CD4-positive, alpha-beta memory T cell (primary cell): ENCODE results near the gene TRERF1. TPM values are rescaled to one million over a fixed set of nuclear protein-coding genes. Genes with fewer than 3 reads are reported as not detected.
A peak's percentile ranks its signal among the peaks of the same experiment; 100 is the strongest.

ENCODE experiments used
- CTCF ChIA-PET: fragments of 350-600 bp; sonication (Branson Sonifier 250); formaldehyde crosslinking; loops from one replicate; lab custom pipeline; 2021; ENCODE audit warnings: inconsistent platforms; ENCODE audit not compliant: partially characterized antibody; lab: Charles Lee
- POLR2A ChIA-PET: fragments of 350-600 bp; sonication (Branson Sonifier 250); formaldehyde crosslinking; loops from one replicate; lab custom pipeline; 2021; ENCODE audit not compliant: partially characterized antibody; lab: Charles Lee
- DNase-seq, 5 donors: peaks; one replicate each; pipeline versions ENCODE4 v3.0.0 to v3.0.0-alpha.2; 2020 to 2022; ENCODE audit warnings: mixed read lengths in 1 of 5
- H3K27ac ChIP-seq: one replicate; pipeline ENCODE4 v1.7.0; 2013; ENCODE audit warnings: low read depth, low read length
- H3K27me3 ChIP-seq: 2 replicates; pipeline ENCODE4 v1.7.0; 2013; ENCODE audit warnings: mild to moderate bottlenecking, low read length, moderate library complexity; ENCODE audit not compliant: insufficient read depth
- H3K36me3 ChIP-seq: 2 replicates; pipeline ENCODE4 v1.7.0; 2013; ENCODE audit warnings: mild to moderate bottlenecking, low read length, moderate library complexity; ENCODE audit not compliant: insufficient read depth
- H3K4me1 ChIP-seq: 2 replicates; pipeline ENCODE4 v1.7.0; 2013; ENCODE audit warnings: mild to moderate bottlenecking, low read length, moderate library complexity; ENCODE audit not compliant: insufficient read depth
- H3K4me3 ChIP-seq, 2 donors: one replicate each; pipeline ENCODE4 v1.7.0; 2013; ENCODE audit warnings: low read length in 2 of 2, mild to moderate bottlenecking in 1 of 2
- H3K9me3 ChIP-seq, 2 donors: one replicate each; pipeline ENCODE4 v1.7.0; 2013; ENCODE audit warnings: low read length in 2 of 2, control low read depth in 1 of 2; ENCODE audit not compliant: control insufficient read depth in 1 of 2
- H3K27ac Mint-ChIP-seq, 7 donors: one replicate each; pipeline ENCODE4 v1.8.0; 2020 to 2021; ENCODE audit warnings: mixed read lengths in 7 of 7, mild to moderate bottlenecking in 6 of 7, inconsistent platforms in 3 of 7, moderate library complexity in 3 of 7
- H3K27me3 Mint-ChIP-seq, 2 donors: one replicate each; pipeline ENCODE4 v1.8.0; 2020 to 2021; ENCODE audit warnings: mixed read lengths in 2 of 2
- H3K36me3 Mint-ChIP-seq, 2 donors: one replicate each; pipeline ENCODE4 v1.8.0; 2020 to 2021; ENCODE audit warnings: mixed read lengths in 2 of 2, inconsistent platforms in 1 of 2, mild to moderate bottlenecking in 1 of 2
- H3K4me1 Mint-ChIP-seq, 4 donors: one replicate each; pipeline ENCODE4 v1.8.0; 2020 to 2021; ENCODE audit warnings: mixed read lengths in 4 of 4, mild to moderate bottlenecking in 1 of 4
- H3K4me3 Mint-ChIP-seq, 8 donors: one replicate each; pipeline ENCODE4 v1.8.0; 2020 to 2021; ENCODE audit warnings: mixed read lengths in 8 of 8, mild to moderate bottlenecking in 7 of 8, moderate library complexity in 6 of 8, inconsistent platforms in 3 of 8
- H3K9me3 Mint-ChIP-seq, 8 donors: one replicate each; pipeline ENCODE4 v1.8.0; 2020 to 2021; ENCODE audit warnings: mixed read lengths in 8 of 8, mild to moderate bottlenecking in 5 of 8, inconsistent platforms in 3 of 8, moderate library complexity in 1 of 8
- intact Hi-C: fragments of 100-400 bp; cut with micrococcal nuclease; formaldehyde crosslinking; loops from one replicate; pipeline ENCODE4 v1.15.1; 2023
- polyA plus RNA-seq, 2 donors: library from polyadenylated mRNA; unstranded; fragments of 300-500 nt; fragmentation: Illumina TruSeq; gene quantifications; one replicate each; pipeline ENCODE4 v1.2.3, GENCODE V29; 2021
- total RNA-seq, 2 experiments: library from RNA; stranded (reverse); gene quantifications; one replicate each; pipeline ENCODE4 v1.2.3, GENCODE V29; 2021

Gene TRERF1
- total and polyA plus RNA-seq, 4 experiments from 2014 or later: 1.1 to 28.3 (median 17.4) TPM

DNA sequence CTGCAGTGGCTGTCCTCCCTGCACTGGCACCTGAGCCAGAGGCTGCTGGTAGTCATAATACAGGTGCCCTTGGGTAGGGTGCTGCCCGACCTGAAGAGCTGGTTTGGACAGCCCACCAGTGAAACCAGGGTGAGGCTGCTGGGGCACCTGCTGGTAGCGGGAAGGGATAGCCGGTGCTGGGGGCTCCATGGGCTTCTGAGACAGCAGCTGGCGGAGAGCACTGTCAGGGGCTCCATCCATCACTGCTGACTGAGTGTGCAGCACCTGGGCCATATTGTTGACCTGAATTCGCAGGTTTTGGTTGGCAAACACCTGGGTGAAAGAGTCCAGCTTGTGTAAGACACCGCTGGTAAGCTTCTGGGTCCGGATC is 182.9 kb downstream of the TRERF1 start:
- H3K4me1 ChIP-seq: no peaks in the 10 kb centered on the region
- intact Hi-C loops: no loop called here
- Mint-ChIP-seq H3K36me3 (peaks cover 20 to 44% of the 10 kb centered on the region in 2 donors), H3K9me3 (no peaks in the 10 kb centered on the region), H3K27me3 (no peaks in the 10 kb centered on the region), H3K4me1 (peaks cover 3 to 8% (median 4%) of the 10 kb centered on the region in 4 donors), H3K4me3 (no peak overlapping the region), H3K27ac (no peak overlapping the region)
- CTCF ChIA-PET: interaction anchor here (0.9 to 1.2 kb wide), 2 partner anchors 8 to 264 kb away, joined by 3 to 6 read pairs; no protein-coding TSS in a partner anchor
- H3K9me3 ChIP-seq: no peaks in the 10 kb centered on the region
- peaks cover 16% of the 10 kb centered on the region for H3K36me3 ChIP-seq
- no peak for DNase-seq
- H3K27me3 ChIP-seq: no peaks in the 10 kb centered on the region
- no peak overlapping the region for H3K4me3 ChIP-seq
- no peak overlapping the region for H3K27ac ChIP-seq
- POLR2A ChIA-PET: no interaction called here

DNA sequence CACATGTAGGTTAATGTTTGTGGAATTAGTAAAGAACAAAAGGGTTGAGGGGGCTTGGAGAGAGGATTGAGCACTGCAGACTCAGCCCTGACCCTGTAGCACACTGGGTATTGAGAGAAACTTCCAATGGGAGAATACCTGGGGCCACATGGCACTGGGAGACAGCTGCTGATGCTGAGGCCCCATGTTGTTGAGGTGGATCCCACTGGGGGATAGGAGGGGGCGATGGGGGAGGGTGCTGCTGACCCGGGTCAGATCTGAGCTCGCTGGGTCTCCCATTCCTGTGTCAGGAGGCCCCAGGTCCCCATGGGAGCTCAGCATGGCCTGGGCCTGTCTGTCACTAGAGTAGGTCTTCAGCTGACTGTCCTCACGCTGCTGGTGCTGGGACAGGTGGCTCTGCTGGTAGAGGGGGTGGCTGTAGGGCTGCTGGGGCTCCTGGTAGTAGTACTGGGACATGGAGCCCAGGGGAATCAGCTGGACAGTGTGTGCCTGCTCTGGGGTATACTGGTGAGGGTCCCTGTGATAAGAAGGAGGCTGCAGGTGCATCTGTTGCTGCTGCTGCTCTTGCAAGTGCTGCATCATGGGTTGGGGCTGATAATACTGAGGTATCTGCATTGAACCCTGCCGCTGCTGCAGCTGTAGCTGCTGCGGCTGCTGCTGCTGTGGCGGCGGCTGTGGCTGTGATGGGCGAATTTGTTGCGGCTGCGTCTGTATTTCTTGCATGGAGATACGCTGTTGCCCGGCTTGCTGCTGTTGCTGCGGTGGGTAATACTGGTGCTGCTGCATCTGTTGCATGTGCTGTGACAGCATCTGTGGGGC is 183.5 kb downstream of the TRERF1 start:
- Mint-ChIP-seq H3K4me3 (no peak overlapping the region), H3K27ac (peak overlapping the region in 2 of 7 donors; percentile 24 to 47), H3K9me3 (no peaks in the 10 kb centered on the region), H3K27me3 (no peaks in the 10 kb centered on the region), H3K36me3 (peaks cover 23 to 47% of the 10 kb centered on the region in 2 donors), H3K4me1 (peaks cover 1 to 8% (median 4%) of the 10 kb centered on the region in 4 donors)
- DNase-seq: no peak
- Histone ChIP-seq H3K27ac (no peak overlapping the region), H3K27me3 (no peaks in the 10 kb centered on the region), H3K36me3 (peaks cover 19% of the 10 kb centered on the region), H3K4me1 (no peaks in the 10 kb centered on the region), H3K4me3 (no peak overlapping the region), H3K9me3 (no peaks in the 10 kb centered on the region)
- ChIA-PET POLR2A (no interaction called here), CTCF (interaction anchor here (0.9 to 1.2 kb wide), 2 partner anchors 7 to 264 kb away, joined by 3 to 6 read pairs; no protein-coding TSS in a partner anchor)
- intact Hi-C loops: no loop called here

DNA sequence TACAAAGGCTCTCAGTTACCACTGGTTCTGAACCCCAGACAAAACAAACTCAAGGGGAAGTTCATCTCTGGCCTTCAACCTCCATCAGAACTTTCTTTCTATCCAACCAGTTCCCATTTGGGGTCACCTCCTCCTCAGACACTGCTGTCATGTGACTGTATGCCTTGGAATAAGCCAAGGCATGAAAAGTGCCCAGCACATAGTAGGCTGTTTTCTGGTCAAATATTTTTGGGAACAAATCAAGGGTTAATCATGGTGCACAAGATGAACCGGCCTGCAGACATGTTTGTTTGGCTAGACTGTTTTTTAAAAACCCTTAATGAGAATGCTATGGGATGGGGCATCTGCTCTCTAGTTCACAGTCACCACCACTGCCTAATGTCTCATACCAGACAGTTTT is 185.2 kb downstream of the TRERF1 start:
- Mint-ChIP-seq H3K27ac (peak overlapping the region in 3 of 7 donors; percentile 13 to 60 (median 45)), H3K9me3 (no peaks in the 10 kb centered on the region), H3K36me3 (peaks cover 40 to 54% of the 10 kb centered on the region in 2 donors), H3K4me1 (peaks cover 0 to 12% (median 7%) of the 10 kb centered on the region in 4 donors), H3K4me3 (no peak overlapping the region), H3K27me3 (no peaks in the 10 kb centered on the region)
- ChIA-PET POLR2A (no interaction called here), CTCF (interaction anchor here (1.1 kb wide), 1 partner anchor 281 kb away, joined by 5 read pairs; no protein-coding TSS in a partner anchor)
- Histone ChIP-seq H3K36me3 (peaks cover 25% of the 10 kb centered on the region), H3K9me3 (no peaks in the 10 kb centered on the region), H3K4me1 (no peaks in the 10 kb centered on the region), H3K27ac (no peak overlapping the region), H3K27me3 (no peaks in the 10 kb centered on the region), H3K4me3 (no peak overlapping the region)
- no peak for DNase-seq
- intact Hi-C loops: no loop called here

DNA sequence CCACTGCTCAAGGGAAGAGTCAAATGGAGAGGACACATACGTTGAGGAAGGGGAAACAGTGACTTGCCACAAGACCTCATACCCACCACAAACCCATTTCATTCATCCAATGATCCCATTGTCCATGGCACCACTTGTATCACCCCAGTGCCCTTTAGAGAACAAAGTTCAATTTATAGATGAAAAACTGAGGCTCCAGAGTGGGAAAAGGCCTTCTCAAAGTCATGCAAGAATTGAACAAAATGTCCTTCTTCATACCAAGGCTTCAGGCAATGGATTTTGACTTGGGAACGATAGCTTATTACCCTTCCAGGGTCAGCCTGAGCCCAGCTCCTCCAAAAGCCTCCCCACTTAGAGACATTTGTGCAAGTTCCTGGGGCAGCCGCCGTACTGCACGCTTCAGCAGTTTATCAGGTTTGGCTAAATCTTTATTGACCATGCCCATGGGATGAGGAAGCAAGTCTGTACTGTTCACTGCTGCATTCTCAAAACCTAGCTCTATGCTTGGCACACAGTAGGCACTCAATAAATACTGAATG is 186.8 kb downstream of the TRERF1 start:
- ChIA-PET CTCF (interaction anchor here (0.6 to 3.9 kb wide), 4 partner anchors 32 to 283 kb away, joined by 3 to 30 read pairs (median 6); no protein-coding TSS in a partner anchor), POLR2A (no interaction called here)
- no peak overlapping the region for H3K27ac ChIP-seq
- Mint-ChIP-seq H3K27ac (peak overlapping the region in 2 of 7 donors; percentile 27 to 35), H3K9me3 (no peaks in the 10 kb centered on the region), H3K4me3 (no peak overlapping the region), H3K36me3 (peaks cover 35 to 54% of the 10 kb centered on the region in 2 donors), H3K27me3 (no peaks in the 10 kb centered on the region), H3K4me1 (peaks cover 0 to 8% (median 7%) of the 10 kb centered on the region in 4 donors)
- intact Hi-C loops: no loop called here
- H3K27me3 ChIP-seq: no peaks in the 10 kb centered on the region
- H3K4me1 ChIP-seq: no peaks in the 10 kb centered on the region
- DNase-seq: no peak
- no peak overlapping the region for H3K4me3 ChIP-seq
- H3K36me3 ChIP-seq: peaks cover 22% of the 10 kb centered on the region
- H3K9me3 ChIP-seq: no peaks in the 10 kb centered on the region

DNA sequence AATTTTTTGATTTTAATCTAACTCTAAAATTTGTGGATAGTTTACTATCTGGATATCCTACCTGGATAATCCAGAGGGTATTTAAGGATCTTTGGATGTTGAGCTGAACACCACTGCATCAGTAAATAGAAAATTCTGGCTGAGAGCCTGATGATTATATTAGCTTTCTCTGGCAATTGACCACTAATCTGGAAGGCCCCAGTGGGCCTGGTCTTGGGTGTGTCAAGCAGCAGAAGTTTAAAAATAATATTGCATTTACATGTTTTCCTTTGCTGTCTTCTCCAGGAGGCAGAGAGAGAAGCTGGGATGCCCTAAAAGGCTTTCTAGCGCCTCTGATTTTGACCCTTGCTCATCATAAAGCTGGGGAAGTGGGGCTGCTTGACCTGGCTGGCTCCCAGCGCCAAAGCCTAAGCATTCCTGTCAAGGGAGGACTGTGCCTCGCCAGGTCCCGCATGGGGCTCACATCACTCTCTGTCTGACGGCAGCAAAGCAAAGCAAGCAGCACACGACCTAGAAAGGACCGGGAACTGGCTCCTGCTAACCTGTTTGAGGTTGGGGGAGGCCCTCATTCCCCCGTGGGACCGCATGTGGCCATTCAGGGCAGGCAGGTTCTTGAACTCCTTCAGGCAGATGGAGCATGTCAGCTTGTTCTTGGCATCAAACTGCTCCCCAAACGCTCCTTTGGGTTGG is 187.4 kb downstream of the TRERF1 start:
- no peak for DNase-seq
- H3K9me3 Mint-ChIP-seq: no peaks in the 10 kb centered on the region
- H3K4me3 Mint-ChIP-seq: no peak overlapping the region
- no peaks in the 10 kb centered on the region for H3K9me3 ChIP-seq
- peaks cover 0 to 8% (median 6%) of the 10 kb centered on the region in 4 donors for H3K4me1 Mint-ChIP-seq
- H3K27ac Mint-ChIP-seq: peak overlapping the region in 1 of 7 donors; percentile 27
- H3K4me1 ChIP-seq: no peaks in the 10 kb centered on the region
- no peak overlapping the region for H3K27ac ChIP-seq
- H3K36me3 ChIP-seq: peaks cover 16% of the 10 kb centered on the region
- H3K4me3 ChIP-seq: no peak overlapping the region
- H3K36me3 Mint-ChIP-seq: peaks cover 29 to 48% of the 10 kb centered on the region in 2 donors
- H3K27me3 Mint-ChIP-seq: no peaks in the 10 kb centered on the region
- ChIA-PET CTCF (interaction anchor here (2.5 to 3.9 kb wide), 2 partner anchors 267 to 283 kb away, joined by 9 to 30 read pairs; no protein-coding TSS in a partner anchor), POLR2A (interaction anchor here (1.4 kb wide), 1 partner anchor 283 kb away, joined by 4 read pairs; no protein-coding TSS in a partner anchor)
- intact Hi-C loops: no loop called here
- H3K27me3 ChIP-seq: no peaks in the 10 kb centered on the region

DNA sequence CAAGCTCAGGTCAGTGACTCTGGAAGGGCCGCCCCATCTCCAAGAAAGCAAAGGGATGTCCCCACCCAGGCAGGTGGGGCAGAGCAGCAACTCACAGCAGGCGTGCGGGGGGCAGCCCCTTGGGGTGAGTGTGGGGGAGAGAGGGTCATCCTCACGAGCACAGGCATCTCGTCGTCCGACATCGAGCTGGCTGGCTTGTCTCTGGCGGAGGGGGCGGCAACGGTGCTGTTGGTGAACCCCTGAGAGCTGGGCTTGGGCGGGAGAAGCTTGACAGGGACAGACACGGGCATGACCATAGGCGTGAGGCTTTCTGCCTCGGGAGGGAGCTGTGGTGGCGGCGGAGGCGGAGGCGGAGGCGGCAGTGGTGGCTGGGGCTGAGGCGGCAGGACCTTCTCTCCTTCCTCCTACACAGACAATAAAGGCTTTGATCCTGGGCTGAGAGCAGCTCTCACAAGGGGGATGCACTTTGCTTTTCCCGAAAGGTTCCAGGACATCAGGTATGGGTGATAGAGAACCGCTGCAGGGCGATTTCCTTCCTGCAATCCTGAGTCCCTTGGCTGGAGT is 188.5 kb downstream of the TRERF1 start:
- no peak for DNase-seq
- ChIA-PET POLR2A (interaction anchor here (1.2 to 1.4 kb wide), 2 partner anchors 284 kb away, joined by 3 to 4 read pairs; no protein-coding TSS in a partner anchor), CTCF (interaction anchor here (2.5 to 3.9 kb wide), 2 partner anchors 269 to 284 kb away, joined by 9 to 30 read pairs; no protein-coding TSS in a partner anchor)
- Mint-ChIP-seq H3K27me3 (no peaks in the 10 kb centered on the region), H3K4me3 (no peak overlapping the region), H3K27ac (peak overlapping the region in 2 of 7 donors; percentile 19 to 80), H3K36me3 (peaks cover 30 to 43% of the 10 kb centered on the region in 2 donors), H3K9me3 (no peaks in the 10 kb centered on the region), H3K4me1 (peaks cover 0 to 8% (median 6%) of the 10 kb centered on the region in 4 donors)
- peaks cover 14% of the 10 kb centered on the region for H3K36me3 ChIP-seq
- H3K27me3 ChIP-seq: no peaks in the 10 kb centered on the region
- H3K27ac ChIP-seq: no peak overlapping the region
- no peak overlapping the region for H3K4me3 ChIP-seq
- no peaks in the 10 kb centered on the region for H3K4me1 ChIP-seq
- no peaks in the 10 kb centered on the region for H3K9me3 ChIP-seq
- intact Hi-C loops: no loop called here
